Uterus (tissue), 4 donors: Measurements from ENCODE around the gene SMTNL1. TPM values are rescaled to one million over a fixed set of nuclear protein-coding genes. Genes with fewer than 3 reads are reported as not detected.

Experiments
- DNase-seq, 2 donors: peaks; one replicate each; pipeline ENCODE4 v3.0.0-alpha.2; 2019 to 2020
- H3K27ac ChIP-seq, 2 donors: fragments of 200-600 bp; sonication (generic); 1 replicate in 1 of 2; 2 replicates in 1 of 2; pipeline ENCODE4 v1.5.1; 2016 to 2018
- H3K27me3 ChIP-seq, 2 donors: fragments of 200-600 bp; sonication (generic); one replicate each; pipeline ENCODE4 v1.5.1; 2018 to 2019; ENCODE audit warnings: control low read depth in 1 of 2
- H3K36me3 ChIP-seq, 2 donors: fragments of 200-600 bp; sonication (generic); one replicate each; pipeline ENCODE4 v1.5.1; 2019; ENCODE audit warnings: control low read depth in 1 of 2
- H3K4me1 ChIP-seq, 2 donors: fragments of 200-600 bp; sonication (generic); one replicate each; pipeline ENCODE4 v1.5.1; 2018 to 2019; ENCODE audit warnings: control low read depth in 1 of 2
- H3K4me3 ChIP-seq, 2 donors: fragments of 200-600 bp; sonication (generic); 1 replicate in 1 of 2; 2 replicates in 1 of 2; pipeline ENCODE4 v1.5.1; 2018 to 2019; ENCODE audit warnings: mild to moderate bottlenecking in 1 of 2
- H3K9me3 ChIP-seq, 2 donors: fragments of 200-600 bp; sonication (generic); one replicate each; pipeline ENCODE4 v1.5.1; 2019; ENCODE audit warnings: control low read depth in 1 of 2
- POLR2A ChIP-seq, 2 donors: fragments of 450-650 bp; IDR thresholded peaks; one replicate each; pipeline ENCODE4 v1.6.1; 2016; ENCODE audit warnings: antibody characterized with exemption in 2 of 2, mild to moderate bottlenecking in 1 of 2, moderate library complexity in 1 of 2
- intact Hi-C: fragments of 100-400 bp; cut with DNase I; formaldehyde crosslinking; loops from one replicate; pipeline ENCODE4 v1.15.1; 2023; ENCODE audit warnings: low total_unique reads
- total RNA-seq, 4 donors: library from RNA; depleted of rRNA in 3 of 4; stranded (reverse); fragments of >200 nt in 3 of 4; gene quantifications; one replicate each; pipeline versions ENCODE4 v1.1.0 to v1.2.4, GENCODE V29; 2014 to 2023
- TF ChIP-seq, protein P1 (sequence below), 4 experiments: fragments of 200-600 bp in 2 of 4; fragments of 450-650 bp in 2 of 4; sonication (generic) in 2 of 4; IDR thresholded peaks; one replicate each; pipeline ENCODE4 v1.5.1; 2016 to 2019; ENCODE audit warnings: antibody characterized with exemption in 4 of 4, mild to moderate bottlenecking in 2 of 4, moderate library complexity in 1 of 4
- donor health status: DM: yes; HTN: yes; CAD: no.

The SMTNL1 gene
- total RNA-seq, 4 donors from 2014 or later = not detected

DNA sequence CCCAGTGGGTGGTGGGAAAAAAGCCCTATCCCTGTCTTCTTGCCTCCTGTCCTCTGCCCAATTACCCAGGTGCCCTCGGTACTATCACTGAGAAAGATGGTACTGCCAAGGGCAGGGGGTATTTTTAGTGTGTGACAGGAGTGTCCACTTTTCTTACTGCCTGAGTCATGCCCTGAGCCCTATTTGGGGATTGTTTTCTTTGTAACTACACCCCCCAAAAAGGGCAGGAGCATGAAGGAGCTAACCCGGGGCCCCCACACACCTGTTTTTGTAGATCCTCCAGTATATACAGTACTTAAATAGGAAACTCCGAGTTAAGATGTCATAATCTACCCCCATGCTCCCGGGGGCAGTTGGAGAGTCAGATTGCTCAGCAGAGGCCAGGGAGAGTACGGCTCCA lies 3.8 kb downstream of the SMTNL1 start:
- TF ChIP-seq, protein P1, sequence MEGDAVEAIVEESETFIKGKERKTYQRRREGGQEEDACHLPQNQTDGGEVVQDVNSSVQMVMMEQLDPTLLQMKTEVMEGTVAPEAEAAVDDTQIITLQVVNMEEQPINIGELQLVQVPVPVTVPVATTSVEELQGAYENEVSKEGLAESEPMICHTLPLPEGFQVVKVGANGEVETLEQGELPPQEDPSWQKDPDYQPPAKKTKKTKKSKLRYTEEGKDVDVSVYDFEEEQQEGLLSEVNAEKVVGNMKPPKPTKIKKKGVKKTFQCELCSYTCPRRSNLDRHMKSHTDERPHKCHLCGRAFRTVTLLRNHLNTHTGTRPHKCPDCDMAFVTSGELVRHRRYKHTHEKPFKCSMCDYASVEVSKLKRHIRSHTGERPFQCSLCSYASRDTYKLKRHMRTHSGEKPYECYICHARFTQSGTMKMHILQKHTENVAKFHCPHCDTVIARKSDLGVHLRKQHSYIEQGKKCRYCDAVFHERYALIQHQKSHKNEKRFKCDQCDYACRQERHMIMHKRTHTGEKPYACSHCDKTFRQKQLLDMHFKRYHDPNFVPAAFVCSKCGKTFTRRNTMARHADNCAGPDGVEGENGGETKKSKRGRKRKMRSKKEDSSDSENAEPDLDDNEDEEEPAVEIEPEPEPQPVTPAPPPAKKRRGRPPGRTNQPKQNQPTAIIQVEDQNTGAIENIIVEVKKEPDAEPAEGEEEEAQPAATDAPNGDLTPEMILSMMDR (IDR thresholded peaks at IDR 0.05) = no peak
- no peak for TF ChIP-seq POLR2A (IDR thresholded peaks at IDR 0.05)
- Histone ChIP-seq H3K4me1 (no peaks in the 10 kb centered on the region), H3K4me3 (no peak overlapping the region), H3K9me3 (no peaks in the 10 kb centered on the region), H3K27me3 (no peaks in the 10 kb centered on the region), H3K27ac (no peak overlapping the region), H3K36me3 (no peaks in the 10 kb centered on the region)
- intact Hi-C loops = no loop called here
- no peak for DNase-seq

DNA sequence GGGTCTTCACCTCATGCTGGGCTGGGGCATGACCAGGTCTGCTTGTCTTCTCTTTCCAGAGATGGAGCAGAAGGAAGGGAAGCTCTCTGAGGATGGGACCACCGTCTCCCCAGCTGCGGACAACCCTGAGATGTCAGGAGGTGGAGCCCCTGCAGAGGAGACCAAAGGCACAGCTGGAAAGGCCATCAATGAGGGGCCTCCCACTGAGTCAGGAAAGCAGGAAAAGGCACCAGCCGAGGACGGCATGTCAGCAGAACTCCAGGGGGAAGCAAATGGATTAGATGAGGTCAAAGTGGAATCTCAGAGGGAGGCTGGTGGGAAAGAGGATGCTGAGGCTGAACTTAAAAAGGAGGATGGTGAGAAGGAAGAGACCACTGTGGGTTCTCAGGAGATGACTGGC lies 5.2 kb downstream of the SMTNL1 start:
- TF ChIP-seq, protein P1 (IDR thresholded peaks at IDR 0.05) = no peak
- TF ChIP-seq POLR2A (IDR thresholded peaks at IDR 0.05) = no peak
- no peak for DNase-seq
- Histone ChIP-seq H3K27me3 (no peaks in the 10 kb centered on the region), H3K9me3 (no peaks in the 10 kb centered on the region), H3K4me1 (no peaks in the 10 kb centered on the region), H3K4me3 (no peak overlapping the region), H3K36me3 (no peaks in the 10 kb centered on the region), H3K27ac (no peak overlapping the region)
- intact Hi-C loops = no loop called here

GRCh38 chr11:57543593-57543992 lies 6.2 kb downstream of the SMTNL1 start:
- intact Hi-C loops = no loop called here
- H3K9me3 ChIP-seq = no peaks in the 10 kb centered on the region
- H3K27me3 ChIP-seq = no peaks in the 10 kb centered on the region
- H3K4me3 ChIP-seq = no peak overlapping the region
- H3K4me1 ChIP-seq = no peaks in the 10 kb centered on the region
- H3K36me3 ChIP-seq = no peaks in the 10 kb centered on the region
- no peak for DNase-seq
- H3K27ac ChIP-seq = no peak overlapping the region
- TF ChIP-seq, protein P1 (IDR thresholded peaks at IDR 0.05) = no peak
- TF ChIP-seq POLR2A (IDR thresholded peaks at IDR 0.05) = no peak

GRCh38 chr11:57544566-57544965 lies 7.2 kb downstream of the SMTNL1 start:
- Histone ChIP-seq H3K27me3 (no peaks in the 10 kb centered on the region), H3K9me3 (no peaks in the 10 kb centered on the region), H3K4me1 (no peaks in the 10 kb centered on the region), H3K36me3 (no peaks in the 10 kb centered on the region), H3K27ac (no peak overlapping the region), H3K4me3 (no peak overlapping the region)
- no peak for DNase-seq
- TF ChIP-seq POLR2A (IDR thresholded peaks at IDR 0.05) = no peak
- TF ChIP-seq, protein P1 (IDR thresholded peaks at IDR 0.05) = no peak
- intact Hi-C loops = no loop called here

- TF ChIP-seq, protein P1 (IDR thresholded peaks at IDR 0.05) = no peak
- TF ChIP-seq POLR2A (IDR thresholded peaks at IDR 0.05) = no peak
- no peak for DNase-seq
- intact Hi-C loops = no loop called here
Observed at GRCh38 chr11:57545883-57546282, 8.5 kb downstream of the SMTNL1 start.

More at GRCh38 chr11:57545883-57546282, 8.5 kb downstream of the SMTNL1 start:
- H3K27ac ChIP-seq = no peak overlapping the region
- no peaks in the 10 kb centered on the region for H3K9me3 ChIP-seq
- no peaks in the 10 kb centered on the region for H3K36me3 ChIP-seq
- H3K4me1 ChIP-seq = no peaks in the 10 kb centered on the region
- no peaks in the 10 kb centered on the region for H3K27me3 ChIP-seq
- no peak overlapping the region for H3K4me3 ChIP-seq
